ENCODE results near the gene VEZT.
"Not testable (repeated sequence)": the region's sequence is repeated elsewhere in the genome, so short reads cannot be mapped to it uniquely, and the experiment has no call there.

Gene VEZT

GRCh38 chr12:95217377-95218149, at the start of gene VEZT, which contains the start of gene FGD6:
Gene VEZT, plus strand, starts transcription at chr12:95217807. Its CDS starts 44 bp downstream, at chr12:95217851.
Gene FGD6, minus strand, starts transcription at chr12:95217467. Its CDS starts 227 bp downstream, at chr12:95217240.
- peak; percentile 94 for DNase-seq

GRCh38 chr12:95168746-95169145, 48.9 kb upstream of the VEZT start:
- no peak for DNase-seq

- DNase-seq: no peak
Observed at GRCh38 chr12:95169368-95169767, 48.2 kb upstream of the VEZT start.

GRCh38 chr12:95173392-95174251, 44.0 kb upstream of the VEZT start:
- no peak for DNase-seq

GRCh38 chr12:95177201-95177768, 40.3 kb upstream of the VEZT start:
- DNase-seq: no peak

- DNase-seq: no peak
Observed at GRCh38 chr12:95178136-95178535, 39.5 kb upstream of the VEZT start.

- DNase-seq: no peak
Observed at GRCh38 chr12:95179011-95179410, 38.6 kb upstream of the VEZT start.

GRCh38 chr12:95181103-95181502, 36.5 kb upstream of the VEZT start:
- no peak for DNase-seq

GRCh38 chr12:95182868-95183415, 34.7 kb upstream of the VEZT start:
- DNase-seq: no peak

GRCh38 chr12:95184121-95184520, 33.5 kb upstream of the VEZT start:
- no peak for DNase-seq

- no peak for DNase-seq
Observed at GRCh38 chr12:95185072-95185471, 32.5 kb upstream of the VEZT start.

- no peak for DNase-seq
Observed at GRCh38 chr12:95185854-95186253, 31.8 kb upstream of the VEZT start.

- DNase-seq: no peak
Observed at GRCh38 chr12:95187865-95188415, 29.7 kb upstream of the VEZT start.

- no peak for DNase-seq
Observed at GRCh38 chr12:95191060-95191696, 26.4 kb upstream of the VEZT start.

GRCh38 chr12:95192271-95192670, 25.3 kb upstream of the VEZT start:
- no peak for DNase-seq

GRCh38 chr12:95193139-95193538, 24.5 kb upstream of the VEZT start:
- DNase-seq: no peak

GRCh38 chr12:95195122-95195521, 22.5 kb upstream of the VEZT start:
- no peak for DNase-seq

GRCh38 chr12:95196875-95197569, 20.6 kb upstream of the VEZT start:
- DNase-seq: not testable (repeated sequence)

GRCh38 chr12:95197636-95198035, 20.0 kb upstream of the VEZT start:
- DNase-seq: no peak

GRCh38 chr12:95198914-95199313, 18.7 kb upstream of the VEZT start:
- DNase-seq: no peak

- DNase-seq: no peak
Observed at GRCh38 chr12:95200128-95200894, 17.3 kb upstream of the VEZT start.

Measured in NK-92 treated with Interleukin-12 subunit alpha and Interleukin-12 subunit beta, amount 100 ng/mL, for 24 hours (cell line).